Globus pallidus (tissue), 1 donor: ENCODE measurements around the gene RAET1G.
"Not testable (repeated sequence)": the region's sequence is repeated elsewhere in the genome, so short reads cannot be mapped to it uniquely, and the experiment has no call there.

ENCODE experiments used
- DNase-seq: peaks from one replicate; pipeline ENCODE4 v3.0.0-alpha.2; 2015; ENCODE audit warnings: low spot score

RAET1G gene

GRCh38 chr6:149934249-149935156, 11.6 kb upstream of the RAET1G start:
- peak; percentile 54 for DNase-seq

- no peak for DNase-seq
Observed at GRCh38 chr6:149933461-149933860, 10.5 kb upstream of the RAET1G start.

- no peak for DNase-seq
Observed at GRCh38 chr6:149933036-149933435, 10.1 kb upstream of the RAET1G start.

- DNase-seq, result no peak
Observed at GRCh38 chr6:149931501-149931900, 8.6 kb upstream of the RAET1G start.

- DNase-seq, result no peak
Observed at GRCh38 chr6:149929422-149929821, 6.5 kb upstream of the RAET1G start.

GRCh38 chr6:149927025-149927424, 4.1 kb upstream of the RAET1G start:
- not testable (repeated sequence) for DNase-seq

- peak; percentile 50 for DNase-seq
Observed at GRCh38 chr6:149925974-149926777, 3.3 kb upstream of the RAET1G start.

- no peak for DNase-seq
Observed at GRCh38 chr6:149925253-149925973, 2.5 kb upstream of the RAET1G start.

GRCh38 chr6:149924933-149925252, 2.0 kb upstream of the RAET1G start:
- DNase-seq, result no peak

GRCh38 chr6:149924206-149924932, 1.4 kb upstream of the RAET1G start:
- no peak for DNase-seq

GRCh38 chr6:149923327-149923986, 536 bp upstream of the RAET1G start:
- no peak for DNase-seq

- not testable (repeated sequence) for DNase-seq
Observed at GRCh38 chr6:149922091-149922490, 830 bp downstream of the RAET1G start.

GRCh38 chr6:149921361-149921760, 1.6 kb downstream of the RAET1G start:
- no peak for DNase-seq

- DNase-seq, result no peak
Observed at GRCh38 chr6:149919834-149920225, 3.1 kb downstream of the RAET1G start.

GRCh38 chr6:149919126-149919833, 3.6 kb downstream of the RAET1G start:
- not testable (repeated sequence) for DNase-seq

- no peak for DNase-seq
Observed at GRCh38 chr6:149918151-149918905, 4.6 kb downstream of the RAET1G start.

- DNase-seq, result no peak
Observed at GRCh38 chr6:149917679-149918078, 5.2 kb downstream of the RAET1G start.

GRCh38 chr6:149915970-149916865, 6.7 kb downstream of the RAET1G start:
- no peak for DNase-seq
